Lung microvascular endothelial cell (primary cell): ENCODE data around the gene EPB41L1. TPM values are rescaled to one million over a fixed set of nuclear protein-coding genes. Genes with fewer than 3 reads are reported as not detected.

ENCODE experiments used
- DNase-seq, 2 donors: peaks; one replicate each; pipeline versions ENCODE4 v3.0.0 to v3.0.0-alpha.2; 2010; ENCODE audit warnings: low read depth in 2 of 2
- total RNA-seq: library from RNA; depleted of rRNA; stranded (reverse); fragments of >200 nt; gene quantifications from 2 replicates; pipeline ENCODE4 v1.2.1, GENCODE V29; 2014

EPB41L1 gene
- total RNA-seq, 1 donor from 2014 or later: 14.3 TPM

- no peak for DNase-seq
These were observed 64.0 kb downstream of the EPB41L1 start for GRCh38 chr20:36218380-36219064.

- DNase-seq: no peak
These were observed 65.2 kb downstream of the EPB41L1 start for GRCh38 chr20:36219671-36220220.

- DNase-seq: no peak
These were observed 71.1 kb downstream of the EPB41L1 start for GRCh38 chr20:36225666-36226065.

GRCh38 chr20:36228770-36229169 lies 74.2 kb downstream of the EPB41L1 start:
- DNase-seq: no peak

GRCh38 chr20:36230019-36230418 lies 75.5 kb downstream of the EPB41L1 start:
- DNase-seq: no peak

- no peak for DNase-seq
These were observed 76.8 kb downstream of the EPB41L1 start for GRCh38 chr20:36231331-36231730.

- no peak for DNase-seq
These were observed 80.3 kb downstream of the EPB41L1 start for GRCh38 chr20:36234771-36235320.

GRCh38 chr20:36235892-36236785 lies 81.6 kb downstream of the EPB41L1 start, which contains the start of gene AAR2:
Gene AAR2, plus strand, starts transcription at chr20:36236478. Its CDS starts 3,391 bp downstream, at chr20:36239869.
- DNase-seq: peak; percentile 71 to 79

GRCh38 chr20:36236786-36237121 lies 82.2 kb downstream of the EPB41L1 start:
- DNase-seq: no peak

GRCh38 chr20:36237477-36237876 lies 82.9 kb downstream of the EPB41L1 start:
- no peak for DNase-seq

GRCh38 chr20:36238153-36238552 lies 83.6 kb downstream of the EPB41L1 start:
- no peak for DNase-seq

GRCh38 chr20:36238760-36239159 lies 84.2 kb downstream of the EPB41L1 start:
- no peak for DNase-seq

- DNase-seq: no peak
These were observed 85.5 kb downstream of the EPB41L1 start for GRCh38 chr20:36240076-36240475.

GRCh38 chr20:36241678-36242077 lies 87.1 kb downstream of the EPB41L1 start:
- no peak for DNase-seq

GRCh38 chr20:36243726-36244125 lies 89.2 kb downstream of the EPB41L1 start:
- no peak for DNase-seq

- no peak for DNase-seq
These were observed 91.9 kb downstream of the EPB41L1 start for GRCh38 chr20:36246401-36246800.

- no peak for DNase-seq
These were observed 94.3 kb downstream of the EPB41L1 start for GRCh38 chr20:36248836-36249235.

GRCh38 chr20:36249450-36249849 lies 94.9 kb downstream of the EPB41L1 start:
- DNase-seq: no peak

- DNase-seq: no peak
These were observed 96.9 kb downstream of the EPB41L1 start for GRCh38 chr20:36251426-36251825.

GRCh38 chr20:36252511-36252910 lies 98.0 kb downstream of the EPB41L1 start:
- no peak for DNase-seq

GRCh38 chr20:36253036-36253435 lies 98.5 kb downstream of the EPB41L1 start:
- no peak for DNase-seq

- DNase-seq: no peak
These were observed 99.5 kb downstream of the EPB41L1 start for GRCh38 chr20:36254076-36254475.
